ENCODE results near the gene TP63.

GRCh38 chr3:189606774-189607173, 24.4 kb upstream of the TP63 start:
- TF ChIP-seq, protein P1, sequence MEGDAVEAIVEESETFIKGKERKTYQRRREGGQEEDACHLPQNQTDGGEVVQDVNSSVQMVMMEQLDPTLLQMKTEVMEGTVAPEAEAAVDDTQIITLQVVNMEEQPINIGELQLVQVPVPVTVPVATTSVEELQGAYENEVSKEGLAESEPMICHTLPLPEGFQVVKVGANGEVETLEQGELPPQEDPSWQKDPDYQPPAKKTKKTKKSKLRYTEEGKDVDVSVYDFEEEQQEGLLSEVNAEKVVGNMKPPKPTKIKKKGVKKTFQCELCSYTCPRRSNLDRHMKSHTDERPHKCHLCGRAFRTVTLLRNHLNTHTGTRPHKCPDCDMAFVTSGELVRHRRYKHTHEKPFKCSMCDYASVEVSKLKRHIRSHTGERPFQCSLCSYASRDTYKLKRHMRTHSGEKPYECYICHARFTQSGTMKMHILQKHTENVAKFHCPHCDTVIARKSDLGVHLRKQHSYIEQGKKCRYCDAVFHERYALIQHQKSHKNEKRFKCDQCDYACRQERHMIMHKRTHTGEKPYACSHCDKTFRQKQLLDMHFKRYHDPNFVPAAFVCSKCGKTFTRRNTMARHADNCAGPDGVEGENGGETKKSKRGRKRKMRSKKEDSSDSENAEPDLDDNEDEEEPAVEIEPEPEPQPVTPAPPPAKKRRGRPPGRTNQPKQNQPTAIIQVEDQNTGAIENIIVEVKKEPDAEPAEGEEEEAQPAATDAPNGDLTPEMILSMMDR (IDR thresholded peaks at IDR 0.05; ENCODE audit: low read depth, low read length), result no peak
- TF ChIP-seq POLR2A (IDR thresholded peaks at IDR 0.05; ENCODE audit: extremely low read depth, insufficient read length), result no peak
